ENCODE data around the gene NRARP. TPM values are rescaled to one million over a fixed set of nuclear protein-coding genes. Genes with fewer than 3 reads are reported as not detected.

Gene NRARP
- total and polyA plus RNA-seq, 2 of the 8 experiments (the other 6 are each of a cell fraction or from before 2014, with no cell fraction given): 32.5 to 37.2 TPM

GRCh38 chr9:137251194-137251461 lies 50.9 kb downstream of the NRARP start, which contains the start of gene STPG3 (continued):
- TF ChIP-seq RXRA (IDR thresholded peaks at IDR 0.05; ENCODE audit: insufficient read depth, low read depth, low read length): no peak
- no peak for TF ChIP-seq KDM5A (IDR thresholded peaks at IDR 0.05; ENCODE audit: low read length)
- TF ChIP-seq BACH1 (IDR thresholded peaks at IDR 0.05; ENCODE audit: low read length): no peak
- no peak for TF ChIP-seq KDM1A (IDR thresholded peaks at IDR 0.05; ENCODE audit: borderline replicate concordance, low read length)
- no peak for TF ChIP-seq GABPA (IDR thresholded peaks at IDR 0.05; ENCODE audit: borderline replicate concordance, insufficient read depth, low read length)
- TF ChIP-seq SAP30 (IDR thresholded peaks at IDR 0.05; ENCODE audit: insufficient read depth, insufficient replicate concordance, low read length): no peak
